Fibroblast of peridontal ligament (primary cell): ENCODE data around the gene RAD23A.
"Not testable (repeated sequence)": the region's sequence is repeated elsewhere in the genome, so short reads cannot be mapped to it uniquely, and the experiment has no call there.

ENCODE experiments used
- DNase-seq: peaks from one replicate; pipeline ENCODE4 v3.0.0-alpha.2; 2010; ENCODE audit errors: extremely low read depth

Gene RAD23A

DNA sequence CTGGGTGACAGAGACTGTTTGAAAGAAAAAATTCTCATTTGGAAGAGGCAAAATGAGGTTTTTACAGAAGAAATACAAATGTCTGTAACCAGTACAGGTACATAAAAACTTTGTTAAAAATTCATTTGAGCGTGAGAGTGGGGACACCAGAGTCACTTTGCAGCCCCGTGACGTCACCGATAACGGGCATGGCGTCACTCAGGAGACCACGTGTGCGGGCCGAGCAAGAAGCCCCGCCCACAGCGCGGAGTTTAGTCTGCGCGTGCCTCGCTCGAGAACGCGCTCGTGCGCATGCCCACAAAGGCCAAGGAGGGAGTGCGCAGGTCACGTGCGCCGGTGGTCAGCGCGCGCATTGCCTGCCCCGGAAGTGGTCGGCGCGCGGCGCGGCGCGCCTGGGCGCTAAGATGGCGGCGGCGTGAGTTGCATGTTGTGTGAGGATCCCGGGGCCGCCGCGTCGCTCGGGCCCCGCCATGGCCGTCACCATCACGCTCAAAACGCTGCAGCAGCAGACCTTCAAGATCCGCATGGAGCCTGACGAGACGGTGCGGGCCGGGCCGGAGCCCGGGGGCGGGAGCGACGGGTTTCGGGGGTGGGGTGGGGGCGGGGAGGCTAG lies at the start of gene RAD23A:
Gene RAD23A, plus strand, starts transcription at position 384 of the 613 bp plus-strand sequence. Its CDS starts 87 bp downstream, at position 471.
- DNase-seq = peak; percentile 98

DNA sequence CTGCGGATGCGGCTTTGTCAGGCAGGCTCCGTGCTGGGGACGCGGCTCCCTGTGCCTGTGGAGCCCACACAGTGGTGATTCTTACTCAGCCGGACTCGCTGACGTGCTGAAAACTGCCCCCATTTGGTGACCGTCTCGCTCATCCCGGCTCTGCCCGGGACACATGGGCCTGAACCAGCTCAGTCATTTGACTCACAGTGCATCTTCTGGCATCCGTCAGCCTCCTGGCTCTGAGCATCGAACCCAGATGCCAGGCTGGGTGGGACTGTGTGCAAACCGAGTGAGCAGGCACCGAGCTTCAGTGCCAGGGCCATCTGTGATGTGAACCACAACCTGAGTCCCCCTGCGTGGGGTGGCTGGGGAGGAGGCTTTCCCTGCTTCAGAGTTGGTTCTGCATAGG lies 49.2 kb upstream of the RAD23A start:
- DNase-seq = no peak

- no peak for DNase-seq
These were observed 45.7 kb upstream of the RAD23A start for GRCh38 chr19:12899891-12900518.

DNA sequence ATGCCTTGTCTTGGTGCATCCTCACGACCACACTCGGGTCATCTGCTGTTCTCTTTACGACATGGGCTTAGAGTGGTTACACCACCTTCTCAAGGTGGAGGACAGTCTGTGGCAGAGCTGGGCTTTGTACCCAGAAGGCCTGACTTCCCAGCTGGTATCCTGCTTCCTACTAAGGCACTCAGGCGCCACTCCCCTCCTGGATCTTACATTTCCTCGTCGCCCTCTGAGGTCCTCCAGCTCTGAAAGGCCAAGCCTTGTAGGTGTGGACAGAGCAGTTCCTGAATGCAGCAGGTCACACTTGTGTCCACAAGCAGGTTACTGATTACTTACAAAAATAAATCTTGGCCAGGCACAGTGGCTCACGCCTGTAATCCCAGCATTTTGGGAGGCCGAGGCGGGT lies 38.5 kb upstream of the RAD23A start:
- DNase-seq = no peak

DNA sequence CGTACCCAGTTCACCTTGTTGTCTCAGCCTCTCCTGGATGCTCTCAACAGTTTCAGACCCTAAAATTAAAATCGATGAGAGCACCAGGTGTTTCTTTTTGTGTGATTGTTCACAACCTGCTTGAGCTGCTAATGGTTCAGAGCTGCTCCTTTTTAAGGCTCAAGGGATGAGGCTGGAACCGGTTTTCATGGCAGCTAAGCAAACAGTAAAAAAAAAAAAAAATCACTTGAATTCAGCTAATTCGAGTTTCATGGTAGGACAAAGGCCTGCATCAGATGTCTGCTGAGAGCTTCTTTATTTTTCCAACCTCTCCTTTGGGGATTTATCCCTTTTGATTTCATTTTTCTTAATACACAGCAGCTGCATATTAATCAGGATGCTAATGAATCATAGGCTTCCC lies 33.1 kb upstream of the RAD23A start:
- DNase-seq = peak; percentile 3

- peak; percentile 55 for DNase-seq
These were observed 32.6 kb upstream of the RAD23A start for GRCh38 chr19:12913011-12913561.

- peak; percentile 44 for DNase-seq
These were observed 31.6 kb upstream of the RAD23A start for GRCh38 chr19:12913851-12914690.

DNA sequence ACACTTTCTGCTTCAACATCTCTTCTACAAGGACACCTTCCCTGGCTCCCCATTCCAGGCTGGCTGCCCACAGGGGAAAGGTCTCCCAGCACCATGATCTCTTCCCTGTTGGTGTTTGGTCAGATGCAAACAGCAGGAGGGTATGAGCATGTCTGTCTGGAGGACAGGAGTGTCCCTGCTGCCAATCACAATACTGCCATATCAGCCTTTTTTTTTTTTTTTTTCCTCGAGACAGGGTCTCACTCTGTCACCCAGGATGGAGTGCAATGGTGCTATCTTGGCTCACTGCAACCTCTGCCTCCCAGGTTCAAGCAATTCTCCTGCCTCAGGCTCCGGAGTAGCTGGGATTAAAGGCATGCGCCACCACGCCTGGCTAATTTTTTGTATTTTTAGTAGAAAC lies 29.8 kb upstream of the RAD23A start:
- not testable (repeated sequence) for DNase-seq

DNA sequence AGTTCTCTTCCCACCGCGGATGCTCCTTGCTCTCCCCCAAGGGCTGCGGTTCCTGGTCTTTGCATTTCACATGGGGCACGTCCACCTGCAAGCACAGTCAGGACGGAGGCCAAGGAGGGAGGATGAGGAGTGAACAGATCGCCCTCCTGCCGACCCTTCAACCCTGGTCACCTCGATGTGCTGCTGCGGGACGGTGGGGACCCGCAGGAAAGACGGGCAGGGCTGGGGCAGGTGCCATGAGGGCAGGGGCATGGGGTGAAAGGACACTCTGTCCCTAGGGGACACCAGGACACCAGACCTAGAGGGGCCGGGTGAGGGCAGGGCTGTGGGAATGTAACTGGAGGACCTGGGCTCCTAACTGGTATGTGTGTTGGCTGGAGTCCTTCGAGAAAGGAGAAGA lies 27.4 kb upstream of the RAD23A start:
- no peak for DNase-seq

GRCh38 chr19:12921047-12921446 lies 24.6 kb upstream of the RAD23A start:
- DNase-seq = no peak

DNA sequence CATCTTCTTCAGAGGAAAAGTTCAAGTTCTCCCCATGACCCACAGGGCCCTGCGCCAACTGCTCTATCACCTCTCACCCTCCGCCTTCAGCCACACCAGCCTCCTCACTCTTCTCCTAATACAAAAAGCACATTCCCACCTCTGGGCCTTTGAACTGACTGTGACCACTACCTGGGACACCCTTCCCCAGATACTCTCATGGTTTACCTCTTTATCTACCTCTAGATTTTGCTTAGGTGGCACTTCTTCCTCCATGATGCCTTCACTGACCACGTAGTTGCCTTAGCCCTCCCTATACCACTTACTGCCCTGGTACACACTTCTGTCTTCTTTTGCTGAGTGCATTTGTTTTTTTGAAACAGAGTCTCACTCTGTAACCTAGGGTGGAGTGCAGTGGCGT lies 22.7 kb upstream of the RAD23A start:
- no peak for DNase-seq

- no peak for DNase-seq
These were observed 20.9 kb upstream of the RAD23A start for GRCh38 chr19:12924621-12925310.

DNA sequence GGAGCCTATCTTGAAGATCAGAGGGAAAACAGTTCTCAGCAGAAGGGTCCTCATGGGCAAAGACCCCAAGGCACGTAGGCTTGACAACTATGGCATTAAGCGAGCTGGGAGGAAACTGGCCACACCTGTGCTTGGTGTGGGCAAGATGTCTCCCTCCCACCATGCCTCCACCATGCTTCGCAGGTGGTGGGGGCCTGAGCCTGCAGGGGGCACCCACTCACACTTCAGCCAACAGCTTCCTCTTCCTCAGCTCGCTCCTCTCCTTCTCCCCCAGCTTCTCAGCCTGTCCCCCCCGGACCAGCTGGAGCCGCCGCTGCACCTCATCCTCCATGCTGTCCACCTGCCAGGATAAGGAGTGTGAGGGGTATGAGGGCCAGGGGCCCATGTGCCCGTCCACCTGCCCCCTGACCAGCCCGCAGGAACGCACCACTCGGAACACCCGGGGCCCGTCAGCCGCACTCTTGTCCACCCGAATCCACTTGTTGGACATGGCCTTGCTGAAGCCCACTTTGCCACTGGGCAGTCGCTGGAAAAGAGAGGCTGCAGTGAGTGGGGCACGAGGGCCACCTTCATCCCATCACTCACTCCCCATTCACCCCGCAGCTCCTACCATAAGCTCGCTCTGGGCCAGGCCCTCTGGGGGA lies 15.5 kb upstream of the RAD23A start:
- DNase-seq = no peak

DNA sequence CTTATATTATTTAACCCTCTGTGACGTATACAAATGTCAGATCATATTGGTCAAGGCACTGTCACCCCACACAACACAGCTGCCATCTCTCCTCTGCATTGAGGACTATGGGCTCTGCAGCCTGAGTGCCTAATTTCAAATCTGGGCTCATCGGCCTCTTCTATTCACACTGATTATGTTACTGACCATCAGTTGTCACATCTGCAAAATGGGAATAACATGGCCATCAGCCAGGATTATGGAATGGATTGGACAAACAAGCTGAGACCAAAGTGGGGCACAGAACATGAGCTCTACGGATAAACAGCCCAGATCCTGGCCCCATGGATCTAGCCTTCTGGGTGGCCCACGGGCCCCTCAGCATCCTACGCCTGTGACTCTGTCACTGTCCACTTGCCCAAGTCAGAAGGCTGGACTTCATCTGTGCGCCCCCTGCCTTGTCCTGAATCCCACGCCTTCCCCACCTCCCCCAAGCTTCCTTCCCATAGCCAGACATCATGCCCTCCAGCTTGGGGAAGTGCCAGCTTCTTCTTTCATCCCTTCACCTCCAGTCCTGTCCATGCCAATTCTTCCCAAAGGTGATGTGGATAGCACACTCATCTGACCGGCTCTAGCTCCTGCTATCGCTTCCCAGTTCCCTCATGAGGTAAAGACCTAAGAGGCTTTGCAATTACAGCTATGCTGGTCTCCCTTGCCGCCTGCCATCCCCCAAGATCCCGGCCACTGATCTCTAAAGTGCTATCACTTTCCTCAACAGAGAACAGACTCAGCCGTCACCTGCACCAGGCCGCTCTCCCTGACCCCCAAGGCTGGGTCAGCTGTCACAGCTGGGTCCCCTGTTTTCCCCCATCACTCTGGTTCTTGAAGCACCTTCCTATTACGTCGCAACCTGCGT lies 13.0 kb upstream of the RAD23A start:
- no peak for DNase-seq

DNA sequence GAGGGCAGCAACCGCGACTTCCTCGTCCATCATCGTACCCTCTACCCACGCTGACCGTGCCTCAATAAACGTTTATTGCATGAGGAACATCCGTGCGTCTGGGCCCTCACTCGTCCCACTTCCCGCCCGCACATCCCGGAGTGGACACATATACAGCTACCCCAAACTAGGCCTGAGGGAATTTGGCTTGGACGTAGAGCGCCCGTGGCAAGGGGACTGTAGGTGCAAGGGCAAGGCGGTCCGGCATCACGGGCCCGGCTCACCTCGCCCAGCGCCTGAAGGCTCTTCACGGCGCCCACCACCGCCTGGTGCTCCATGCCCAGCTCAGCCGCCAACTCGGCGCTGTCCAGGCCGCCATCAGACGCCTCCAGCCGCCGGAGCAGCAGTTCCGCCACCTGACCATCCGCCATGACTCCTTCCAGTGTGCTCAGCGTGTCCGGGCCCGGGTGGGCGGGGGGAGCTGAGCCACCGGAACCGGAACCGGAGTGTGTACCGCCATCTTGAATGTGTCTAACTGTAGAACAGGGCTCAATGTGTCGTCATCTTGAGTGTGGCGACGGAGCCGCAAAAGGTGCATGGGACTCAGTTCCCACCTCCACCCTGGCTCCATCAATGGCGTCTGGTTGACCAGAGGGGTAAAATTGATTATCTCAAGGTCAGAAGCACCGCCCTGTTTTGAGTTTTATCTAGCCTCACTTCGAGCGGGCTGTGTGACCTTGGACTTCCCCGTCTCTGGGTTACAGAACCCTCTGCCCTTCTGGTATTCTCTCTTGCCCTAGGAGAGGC lies 12.2 kb upstream of the RAD23A start, which contains the start of gene FARSA:
Gene FARSA, minus strand, starts transcription at position 425 of the 786 bp plus-strand sequence. Its CDS starts 15 bp downstream, at position 410.
- DNase-seq = peak; percentile 86

GRCh38 chr19:12935071-12935470 lies 10.6 kb upstream of the RAD23A start:
- DNase-seq = no peak

DNA sequence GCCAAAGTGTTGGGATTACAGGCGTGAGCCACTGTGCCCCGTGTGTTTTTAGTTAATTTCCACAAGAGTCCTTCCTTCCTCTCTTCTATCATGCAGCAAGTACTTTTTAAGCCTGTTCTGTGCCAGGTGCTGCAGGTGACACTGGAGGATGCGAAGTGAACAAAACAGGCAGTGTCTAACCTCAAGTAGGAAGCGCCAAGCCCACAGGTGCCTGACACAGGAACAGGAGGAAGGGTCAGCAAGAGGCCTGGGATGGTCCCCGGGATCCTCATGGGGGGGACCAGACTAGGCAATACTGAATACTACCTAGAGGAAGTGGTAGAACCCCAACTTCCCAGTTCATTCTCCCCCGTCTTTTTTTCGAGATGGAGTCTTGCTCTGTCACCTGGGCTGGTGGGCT lies 9.1 kb upstream of the RAD23A start:
- no peak for DNase-seq

DNA sequence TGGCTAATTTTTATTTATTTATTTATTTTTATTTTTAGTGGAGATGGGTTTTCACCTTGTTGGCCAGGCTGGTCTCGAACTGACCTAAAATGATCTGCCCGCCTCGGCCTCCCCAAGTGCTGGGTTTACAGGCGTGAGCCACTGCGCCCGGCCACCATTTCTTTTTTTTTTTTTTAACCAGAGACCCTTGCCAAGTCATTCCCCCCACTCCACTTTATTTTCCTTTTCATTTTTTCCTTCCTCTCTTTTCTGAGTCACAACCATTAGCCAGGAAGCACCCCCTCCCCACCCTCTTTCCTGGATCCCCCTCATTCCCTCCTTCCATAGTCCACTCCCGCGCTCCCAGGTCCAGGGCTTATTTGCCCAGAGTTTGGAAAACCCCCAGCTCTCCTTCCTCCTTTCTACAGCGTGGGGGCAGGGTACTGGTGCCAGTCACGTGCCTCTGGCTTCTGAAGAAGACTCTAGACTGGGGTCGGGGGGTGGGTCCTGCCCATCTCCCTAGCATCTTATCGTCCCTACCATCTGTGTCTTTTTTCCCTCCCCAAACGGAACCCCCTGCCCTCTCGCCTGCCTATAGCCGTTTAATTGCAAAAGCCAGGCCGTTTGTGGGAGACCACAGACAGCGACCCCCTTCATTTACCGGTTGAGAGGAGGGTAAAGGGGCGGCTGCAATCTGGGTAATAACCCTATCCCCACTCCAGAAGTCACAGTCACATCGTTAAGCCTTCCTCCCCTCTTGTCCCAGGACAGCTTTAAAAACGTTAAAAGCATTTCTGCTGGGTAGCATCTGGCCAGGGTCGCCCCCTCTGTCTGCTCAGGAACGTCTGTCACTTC lies 8.4 kb upstream of the RAD23A start:
- DNase-seq = no peak
